Neural crest cell (in vitro differentiated cells): ENCODE data around the gene CX3CL1. TPM values are rescaled to one million over a fixed set of nuclear protein-coding genes. Genes with fewer than 3 reads are reported as not detected.

Experiments
- DNase-seq: peaks from one replicate; pipeline ENCODE4 v3.0.0; 2021; ENCODE audit warnings: low read depth, mixed read lengths, low spot score
- H3K27ac Mint-ChIP-seq: one replicate; pipeline ENCODE4 v1.8.0; 2021; ENCODE audit warnings: mild to moderate bottlenecking, mixed read lengths; ENCODE audit not compliant: unreplicated experiment
- H3K27me3 Mint-ChIP-seq: 2 replicates; pipeline ENCODE4 v1.8.0; 2021; ENCODE audit warnings: low read depth, mild to moderate bottlenecking, mixed read lengths
- H3K36me3 Mint-ChIP-seq: 2 replicates; pipeline ENCODE4 v1.8.0; 2021; ENCODE audit warnings: low read depth, mild to moderate bottlenecking, mixed read lengths
- H3K4me1 Mint-ChIP-seq: 2 replicates; pipeline ENCODE4 v1.8.0; 2021; ENCODE audit warnings: mixed read lengths
- H3K4me3 Mint-ChIP-seq: one replicate; pipeline ENCODE4 v1.8.0; 2021; ENCODE audit warnings: mild to moderate bottlenecking, mixed read lengths
- H3K9me3 Mint-ChIP-seq: 2 replicates; pipeline ENCODE4 v1.8.0; 2021; ENCODE audit warnings: mixed read lengths
- total RNA-seq: library from RNA; stranded (reverse); gene quantifications from 2 replicates; pipeline ENCODE4 v1.2.1, GENCODE V29; 2021
- TF ChIP-seq, protein P1 (sequence below): fragments of 200-600 bp; sonication (generic); conservative IDR thresholded peaks from 2 replicates; pipeline ENCODE4 v1.5.0; 2021; ENCODE audit warnings: antibody characterized with exemption, mild to moderate bottlenecking

Gene CX3CL1
- total RNA-seq, 1 donor from 2014 or later = 6.0 TPM

DNA sequence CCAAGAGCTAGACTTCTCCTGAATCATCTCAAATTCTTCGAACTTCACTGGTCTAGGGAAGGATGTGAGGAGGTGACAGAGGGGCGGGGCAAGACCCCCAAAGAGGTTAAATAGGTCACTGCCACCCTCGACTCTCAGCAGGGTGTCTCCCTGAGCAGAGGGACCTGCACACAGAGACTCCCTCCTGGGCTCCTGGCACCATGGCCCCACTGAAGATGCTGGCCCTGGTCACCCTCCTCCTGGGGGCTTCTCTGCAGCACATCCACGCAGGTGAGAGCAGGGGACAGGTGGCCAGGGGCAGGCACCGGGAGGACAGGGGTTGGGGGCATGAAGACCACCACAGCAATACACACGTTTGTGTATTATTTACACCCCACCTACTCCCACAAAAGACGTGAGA lies 41.4 kb downstream of the CX3CL1 start:
- peaks cover 33% of the 10 kb centered on the region for H3K4me1 Mint-ChIP-seq
- TF ChIP-seq, protein P1, sequence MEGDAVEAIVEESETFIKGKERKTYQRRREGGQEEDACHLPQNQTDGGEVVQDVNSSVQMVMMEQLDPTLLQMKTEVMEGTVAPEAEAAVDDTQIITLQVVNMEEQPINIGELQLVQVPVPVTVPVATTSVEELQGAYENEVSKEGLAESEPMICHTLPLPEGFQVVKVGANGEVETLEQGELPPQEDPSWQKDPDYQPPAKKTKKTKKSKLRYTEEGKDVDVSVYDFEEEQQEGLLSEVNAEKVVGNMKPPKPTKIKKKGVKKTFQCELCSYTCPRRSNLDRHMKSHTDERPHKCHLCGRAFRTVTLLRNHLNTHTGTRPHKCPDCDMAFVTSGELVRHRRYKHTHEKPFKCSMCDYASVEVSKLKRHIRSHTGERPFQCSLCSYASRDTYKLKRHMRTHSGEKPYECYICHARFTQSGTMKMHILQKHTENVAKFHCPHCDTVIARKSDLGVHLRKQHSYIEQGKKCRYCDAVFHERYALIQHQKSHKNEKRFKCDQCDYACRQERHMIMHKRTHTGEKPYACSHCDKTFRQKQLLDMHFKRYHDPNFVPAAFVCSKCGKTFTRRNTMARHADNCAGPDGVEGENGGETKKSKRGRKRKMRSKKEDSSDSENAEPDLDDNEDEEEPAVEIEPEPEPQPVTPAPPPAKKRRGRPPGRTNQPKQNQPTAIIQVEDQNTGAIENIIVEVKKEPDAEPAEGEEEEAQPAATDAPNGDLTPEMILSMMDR = no peak
- H3K4me3 Mint-ChIP-seq = no peak overlapping the region
- no peaks in the 10 kb centered on the region for H3K36me3 Mint-ChIP-seq
- H3K9me3 Mint-ChIP-seq = no peaks in the 10 kb centered on the region
- no peak overlapping the region for H3K27ac Mint-ChIP-seq
- H3K27me3 Mint-ChIP-seq = no peaks in the 10 kb centered on the region
- DNase-seq = no peak

DNA sequence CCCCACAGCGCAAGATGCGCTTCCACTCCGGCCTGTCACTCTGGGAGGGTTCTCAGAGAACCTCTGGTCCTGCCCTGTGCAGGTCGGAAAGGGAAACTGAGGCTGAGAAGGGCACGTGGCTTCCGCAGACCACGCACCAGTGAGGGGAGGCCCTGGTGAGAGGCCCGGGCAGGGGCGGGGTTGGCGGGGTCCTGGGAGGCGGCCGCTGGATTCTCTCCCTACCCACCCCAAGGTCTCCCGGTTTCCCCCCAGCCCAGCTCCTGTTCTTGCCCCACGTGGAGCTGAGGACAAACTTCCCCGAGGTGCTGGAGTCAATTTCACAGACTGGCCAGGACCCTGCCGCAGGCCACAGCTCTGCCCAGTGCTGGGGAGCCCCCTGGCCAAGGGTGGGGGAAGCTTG lies 43.8 kb downstream of the CX3CL1 start:
- TF ChIP-seq, protein P1 = no peak
- no peaks in the 10 kb centered on the region for H3K27me3 Mint-ChIP-seq
- H3K36me3 Mint-ChIP-seq = no peaks in the 10 kb centered on the region
- no peak for DNase-seq
- H3K4me3 Mint-ChIP-seq = no peak overlapping the region
- H3K27ac Mint-ChIP-seq = peak overlapping the region; percentile 75
- no peaks in the 10 kb centered on the region for H3K9me3 Mint-ChIP-seq
- peaks cover 35% of the 10 kb centered on the region for H3K4me1 Mint-ChIP-seq

DNA sequence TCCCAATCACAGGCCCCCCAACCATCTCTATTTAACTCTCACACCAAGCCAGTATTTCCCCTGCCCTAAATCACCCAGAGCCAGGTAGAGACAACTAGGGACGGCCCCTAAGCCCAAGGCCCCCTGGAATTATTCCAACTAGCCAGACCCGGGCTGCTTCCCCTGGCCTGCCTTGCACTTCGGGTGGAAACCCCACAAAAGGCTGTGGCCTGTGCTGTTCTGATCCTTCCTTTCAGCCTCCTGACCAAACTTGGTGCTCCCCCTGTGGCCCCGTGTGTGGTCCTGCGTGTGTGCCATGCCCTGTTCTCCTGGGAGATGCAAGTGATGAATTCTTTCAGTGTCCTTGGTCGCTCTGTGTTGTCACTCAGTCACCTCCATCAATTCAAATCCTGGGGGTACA lies 47.2 kb downstream of the CX3CL1 start:
- no peaks in the 10 kb centered on the region for H3K27me3 Mint-ChIP-seq
- TF ChIP-seq, protein P1 = no peak
- no peaks in the 10 kb centered on the region for H3K9me3 Mint-ChIP-seq
- no peak for DNase-seq
- no peak overlapping the region for H3K4me3 Mint-ChIP-seq
- no peaks in the 10 kb centered on the region for H3K36me3 Mint-ChIP-seq
- no peak overlapping the region for H3K27ac Mint-ChIP-seq
- H3K4me1 Mint-ChIP-seq = peaks cover 43% of the 10 kb centered on the region

DNA sequence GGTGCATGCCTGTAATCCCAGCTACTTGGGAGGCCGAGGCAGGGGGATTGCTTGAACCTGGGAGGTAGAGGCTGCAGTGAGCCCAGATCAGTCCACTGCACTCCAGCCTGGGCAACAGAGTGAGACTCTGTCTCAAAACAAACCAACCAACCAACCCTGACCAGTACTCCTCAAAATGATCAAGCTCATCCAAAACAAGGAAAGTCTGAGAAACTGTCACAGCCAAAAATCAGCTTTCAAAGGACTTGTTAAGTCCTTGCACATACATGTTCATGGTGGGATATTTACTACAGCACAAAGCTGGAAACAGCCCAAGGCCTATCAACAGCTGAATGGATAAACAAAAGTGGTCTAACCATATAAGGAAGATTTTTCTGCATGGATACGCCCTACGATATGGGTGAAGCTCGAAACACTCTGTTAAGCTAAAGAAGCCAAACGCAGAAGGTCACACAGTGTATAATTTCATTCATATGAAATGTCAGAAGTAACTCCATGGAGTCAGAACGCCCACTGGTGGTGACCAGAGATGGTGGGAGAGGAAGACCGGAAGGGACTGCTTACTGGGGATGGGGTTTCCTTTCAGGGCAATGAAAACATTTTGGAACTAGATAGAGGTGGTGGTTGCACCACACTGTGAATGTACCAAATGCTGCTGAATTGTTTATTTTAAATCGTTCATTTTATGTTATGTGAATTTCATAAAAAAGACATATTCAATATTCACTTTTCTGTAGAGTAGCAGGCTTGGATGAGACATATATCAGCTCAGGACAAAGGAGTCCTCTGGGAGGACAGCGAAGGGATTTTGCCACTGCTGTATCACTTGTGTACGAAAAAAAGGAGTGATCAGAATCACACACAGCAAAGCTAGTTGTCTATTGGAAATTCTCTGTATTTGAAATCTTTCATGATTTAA lies 50.0 kb downstream of the CX3CL1 start:
- peak; percentile 58 for DNase-seq
- H3K27ac Mint-ChIP-seq = peak overlapping the region; percentile 76

DNA sequence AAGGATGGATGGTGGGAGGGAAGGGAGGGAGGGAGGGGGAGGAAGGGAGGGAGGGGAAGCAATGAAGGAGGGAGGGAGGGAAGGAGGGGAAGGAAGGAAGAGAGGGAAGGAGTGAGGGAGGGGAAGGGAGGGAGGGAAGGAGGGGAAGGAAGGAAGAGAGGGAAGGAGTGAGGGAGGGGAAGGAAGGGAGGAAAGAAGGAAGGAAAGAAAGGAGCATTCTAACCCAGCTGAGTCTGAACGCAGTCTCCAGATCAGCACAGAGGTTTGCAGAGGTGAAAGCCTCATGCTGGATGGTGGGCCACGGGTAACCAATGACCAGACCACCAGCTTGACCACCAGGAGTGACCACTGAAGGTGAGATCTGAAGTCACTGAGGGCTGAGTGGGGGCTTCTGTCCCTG lies 50.9 kb downstream of the CX3CL1 start:
- no peaks in the 10 kb centered on the region for H3K27me3 Mint-ChIP-seq

More for the DNA sequence above, 50.0 kb downstream of the CX3CL1 start:
- no peaks in the 10 kb centered on the region for H3K9me3 Mint-ChIP-seq
- H3K36me3 Mint-ChIP-seq = no peaks in the 10 kb centered on the region
- H3K4me3 Mint-ChIP-seq = no peak overlapping the region
- peaks cover 31% of the 10 kb centered on the region for H3K4me1 Mint-ChIP-seq
- TF ChIP-seq, protein P1 = peak; percentile 69
- H3K27me3 Mint-ChIP-seq = no peaks in the 10 kb centered on the region

More for the DNA sequence above, 50.9 kb downstream of the CX3CL1 start:
- no peak for DNase-seq
- Mint-ChIP-seq H3K27ac (no peak overlapping the region), H3K4me3 (no peak overlapping the region), H3K9me3 (no peaks in the 10 kb centered on the region), H3K36me3 (no peaks in the 10 kb centered on the region), H3K4me1 (peaks cover 24% of the 10 kb centered on the region)
- TF ChIP-seq, protein P1 = no peak
